K562 (cell line): ENCODE measurements around the gene CREB3L2. TPM values are rescaled to one million over a fixed set of nuclear protein-coding genes. Genes with fewer than 3 reads are reported as not detected.

Experiments
- BACH1 ChIP-seq: fragments of 200-800 bp; sonication (Bioruptor generic); IDR thresholded peaks from 2 replicates; pipeline ENCODE4 v1.6.1; 2016; ENCODE audit warnings: missing genetic modification characterization, missing compliant biosample characterization
- HDAC6 ChIP-seq: IDR thresholded peaks from 2 replicates; pipeline ENCODE4 v1.6.1; 2012; ENCODE audit warnings: low read depth, mild to moderate bottlenecking, control low read depth, inconsistent platforms, low read length, moderate library complexity
- MITF ChIP-seq: IDR thresholded peaks from 2 replicates; pipeline ENCODE4 v1.6.1; 2014; ENCODE audit warnings: antibody characterized with exemption
- SAFB2 ChIP-seq: fragments of 200-400 bp; formaldehyde crosslinking; IDR thresholded peaks from 2 replicates; pipeline ENCODE4 v1.6.1; 2018; ENCODE audit warnings: borderline replicate concordance, low read length, low read depth, moderate library complexity; ENCODE audit not compliant: severe bottlenecking
- SRSF1 ChIP-seq: fragments of 200-400 bp; formaldehyde crosslinking; IDR thresholded peaks from 2 replicates; pipeline ENCODE4 v1.6.1; 2017; ENCODE audit warnings: mild to moderate bottlenecking, low read depth, low read length, moderate library complexity
- polyA plus RNA-seq, 8 experiments: library from polyadenylated mRNA; depleted of rRNA in 4 of 8; stranded (reverse) in 5 of 8; unstranded in 3 of 8; fragments of >200 nt; fragmentation: Nextera tagmentation in 2 of 8; fragmentation: Illumina TruSeq in 1 of 8; extraction: Ambion mirVana in 2 of 8; extraction: Trizol in 1 of 8; gene quantifications; 2 replicates each; pipeline versions ENCODE4 v1.2.1 to v1.2.3, GENCODE V29; 2011 to 2014; ENCODE audit warnings: inconsistent platforms in 1 of 8, missing spikeins in 1 of 8
- total RNA-seq, 7 experiments: library from RNA; depleted of rRNA in 6 of 7; stranded (reverse); fragments of >200 nt in 6 of 7; fragmentation: Illumina TruSeq in 2 of 7; extraction: Trizol in 2 of 7; gene quantifications; 2 replicates each; pipeline versions ENCODE4 v1.2.1 to v1.2.3, GENCODE V29; 2011 to 2021; ENCODE audit warnings: low replicate concordance in 1 of 7
- TF ChIP-seq, protein P1 (sequence below): fragments of 250-450 bp; sonication (Bioruptor Pico); IDR thresholded peaks from 2 replicates; pipeline ENCODE4 v1.4.0; 2020

CREB3L2 gene
- total and polyA plus RNA-seq, 9 of the 15 experiments (the other 6 are each of a cell fraction or from before 2014, with no cell fraction given) = 7.1 to 45.6 (median 15.8) TPM

DNA sequence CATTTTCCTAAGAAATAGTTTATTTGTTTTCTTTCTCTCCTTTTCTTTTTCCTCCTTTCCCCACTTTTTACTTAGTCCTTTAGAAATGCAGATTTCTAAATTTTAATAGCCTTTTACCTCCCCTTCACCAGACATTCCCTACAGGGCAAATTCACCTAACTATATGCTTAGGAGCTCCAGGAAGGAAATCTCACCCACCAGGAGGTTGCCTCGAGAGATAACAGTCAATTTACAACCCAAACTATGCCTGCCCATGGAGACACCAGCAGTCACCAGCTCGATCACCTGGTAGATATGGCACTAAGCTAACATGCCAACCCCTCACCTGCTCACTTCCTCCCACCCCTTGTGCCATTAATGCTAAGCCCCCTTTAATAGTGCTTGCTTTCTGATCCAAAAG, 25.2 kb upstream of the CREB3L2 start (continued):
- TF ChIP-seq SAFB2 = no peak
- TF ChIP-seq, protein P1, sequence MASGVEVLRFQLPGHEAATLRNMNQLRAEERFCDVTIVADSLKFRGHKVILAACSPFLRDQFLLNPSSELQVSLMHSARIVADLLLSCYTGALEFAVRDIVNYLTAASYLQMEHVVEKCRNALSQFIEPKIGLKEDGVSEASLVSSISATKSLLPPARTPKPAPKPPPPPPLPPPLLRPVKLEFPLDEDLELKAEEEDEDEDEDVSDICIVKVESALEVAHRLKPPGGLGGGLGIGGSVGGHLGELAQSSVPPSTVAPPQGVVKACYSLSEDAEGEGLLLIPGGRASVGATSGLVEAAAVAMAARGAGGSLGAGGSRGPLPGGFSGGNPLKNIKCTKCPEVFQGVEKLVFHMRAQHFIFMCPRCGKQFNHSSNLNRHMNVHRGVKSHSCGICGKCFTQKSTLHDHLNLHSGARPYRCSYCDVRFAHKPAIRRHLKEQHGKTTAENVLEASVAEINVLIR (CRISPR knock-in tag) = no peak
- no peak for TF ChIP-seq MITF
- TF ChIP-seq HDAC6 = no peak
- no peak for TF ChIP-seq SRSF1
- no peak for TF ChIP-seq BACH1 (tag)
